Spleen (tissue), 7 donors: Measurements from ENCODE around the gene ONECUT3.

Experiments used
- CTCF ChIP-seq, 11 experiments: fragments of 200-600 bp in 7 of 11; fragments of 450-650 bp in 4 of 11; sonication (generic) in 4 of 11; IDR thresholded peaks in 8 of 11; conservative IDR thresholded peaks in 3 of 11; 1 replicate in 7 of 11; 2 replicates in 4 of 11; pipeline versions ENCODE4 v1.4.0 to v1.8.0; 2016 to 2021; ENCODE audit warnings: antibody characterized with exemption in 11 of 11, inconsistent platforms in 4 of 11, mild to moderate bottlenecking in 1 of 11
- POLR2A ChIP-seq, 3 donors: fragments of 450-650 bp; IDR thresholded peaks; one replicate each; pipeline ENCODE4 v1.5.1; 2017; ENCODE audit warnings: antibody characterized with exemption in 3 of 3, mild to moderate bottlenecking in 1 of 3
- POLR2AphosphoS5 ChIP-seq, 3 donors: sonication (generic); formaldehyde crosslinking; IDR thresholded peaks; one replicate each; pipeline ENCODE4 v1.5.1; 2017; ENCODE audit warnings: antibody characterized with exemption in 3 of 3
- donor health status: DM: no; HTN: no; CAD: no; lungs with moderate emphysema.
- donor health status: DM: no; HTN: no; CAD: no.
- donor health status: DM: no; HTN: no; CAD: no.

GRCh38 chr19:1719519-1719918 is 33.8 kb upstream of the ONECUT3 start:
- TF ChIP-seq POLR2A (IDR thresholded peaks at IDR 0.05), result no peak
- no peak for TF ChIP-seq CTCF (IDR thresholded peaks at IDR 0.05 in 8 of 11, conservative IDR thresholded peaks at IDR 0.05 in 3 of 11)
- TF ChIP-seq POLR2AphosphoS5 (IDR thresholded peaks at IDR 0.05), result no peak
